HG03280 (cell line): ENCODE data around the gene PARVB.

ENCODE experiments used
- ATAC-seq: cut with Tn5 transposase; IDR thresholded peaks from one replicate; pipeline ENCODE4 v1.9.1; 2021; ENCODE audit warnings: mild to moderate bottlenecking, moderate library complexity; ENCODE audit not compliant: unreplicated experiment

The PARVB gene

GRCh38 chr22:44024288-44024921 lies at the start of gene PARVB:
Gene PARVB (plus strand): TSS chr22:44024302. CDS start chr22:44024340, 38 bp downstream.
- no peak for ATAC-seq

GRCh38 chr22:43975041-43975440 lies 49.1 kb upstream of the PARVB start:
- no peak for ATAC-seq

- no peak for ATAC-seq
Measured at GRCh38 chr22:43976861-43977795, 47.0 kb upstream of the PARVB start.

- no peak for ATAC-seq
Measured at GRCh38 chr22:43978558-43978957, 45.5 kb upstream of the PARVB start.

- no peak for ATAC-seq
Measured at GRCh38 chr22:43980579-43980978, 43.5 kb upstream of the PARVB start.

GRCh38 chr22:43980996-43981395 lies 43.1 kb upstream of the PARVB start:
- ATAC-seq = no peak

GRCh38 chr22:43983808-43984207 lies 40.3 kb upstream of the PARVB start:
- no peak for ATAC-seq

GRCh38 chr22:43985532-43985931 lies 38.6 kb upstream of the PARVB start:
- ATAC-seq = no peak

GRCh38 chr22:43988116-43988820 lies 35.8 kb upstream of the PARVB start:
- ATAC-seq = no peak

- no peak for ATAC-seq
Measured at GRCh38 chr22:43988960-43989359, 35.1 kb upstream of the PARVB start.

GRCh38 chr22:43990044-43990443 lies 34.1 kb upstream of the PARVB start:
- ATAC-seq = no peak

GRCh38 chr22:43991316-43992020 lies 32.6 kb upstream of the PARVB start:
- ATAC-seq = no peak

GRCh38 chr22:43992331-43992821 lies 31.7 kb upstream of the PARVB start:
- ATAC-seq = no peak

- no peak for ATAC-seq
Measured at GRCh38 chr22:43993072-43993760, 30.9 kb upstream of the PARVB start.

- no peak for ATAC-seq
Measured at GRCh38 chr22:43994006-43994405, 30.1 kb upstream of the PARVB start.

- ATAC-seq = no peak
Measured at GRCh38 chr22:43994416-43994815, 29.7 kb upstream of the PARVB start.

GRCh38 chr22:43995057-43995685 lies 28.9 kb upstream of the PARVB start:
- ATAC-seq = no peak

GRCh38 chr22:43995798-43996169 lies 28.3 kb upstream of the PARVB start:
- ATAC-seq = no peak

GRCh38 chr22:43996170-43996980 lies 27.7 kb upstream of the PARVB start:
- peak; percentile 71 for ATAC-seq
